ENCODE results near the gene TMEM221.

Gene TMEM221

GRCh38 chr19:17394891-17395415 is 53.5 kb downstream of the TMEM221 start (continued):
- TF ChIP-seq ZNF621 (tag by site-specific recombination; IDR thresholded peaks at IDR 0.05) (no peak), IKZF3 (tag by site-specific recombination; IDR thresholded peaks at IDR 0.05) (peak; percentile 30; the same call in 1 of the 2 replicates), ZNF175 (tag by site-specific recombination; IDR thresholded peaks at IDR 0.05) (no peak), ZNF23 (tag by site-specific recombination; IDR thresholded peaks at IDR 0.05; ENCODE audit: borderline replicate concordance) (no peak), RBAK (tag by site-specific recombination; IDR thresholded peaks at IDR 0.05) (no peak), ZNF571 (tag by site-specific recombination; IDR thresholded peaks at IDR 0.05) (no peak), ZNF791 (tag by site-specific recombination; IDR thresholded peaks at IDR 0.05) (no peak), OSR2 (tag by site-specific recombination; IDR thresholded peaks at IDR 0.05) (0 out of 2 replicates have a peak, but pooled peaks have one; percentile 10), ZNF16 (tag by site-specific recombination; IDR thresholded peaks at IDR 0.05; ENCODE audit: low read depth) (no peak), EGR2 (tag by site-specific recombination; IDR thresholded peaks at IDR 0.05; ENCODE audit: low read depth) (peak; percentile 95), ZNF214 (tag by site-specific recombination; IDR thresholded peaks at IDR 0.05; ENCODE audit: borderline replicate concordance) (no peak), ZNF37A (tag by site-specific recombination; IDR thresholded peaks at IDR 0.05) (no peak), ZNF639 (tag by site-specific recombination; IDR thresholded peaks at IDR 0.05) (peak; percentile 79), ZNF148 (tag by site-specific recombination; IDR thresholded peaks at IDR 0.05; ENCODE audit: borderline replicate concordance) (no peak), GLIS1 (tag by site-specific recombination; IDR thresholded peaks at IDR 0.05) (peak; percentile 13; the same call in 1 of the 2 replicates), ZNF223 (tag by site-specific recombination; IDR thresholded peaks at IDR 0.05) (no peak), ZNF768 (tag by site-specific recombination; IDR thresholded peaks at IDR 0.05) (no peak), BCL6B (tag by site-specific recombination; IDR thresholded peaks at IDR 0.05) (no peak), SALL2 (tag by site-specific recombination; IDR thresholded peaks at IDR 0.05; ENCODE audit: borderline replicate concordance) (no peak), ZNF610 (tag by site-specific recombination; IDR thresholded peaks at IDR 0.05; ENCODE audit: borderline replicate concordance) (peak; percentile 22; the same call in 1 of the 2 replicates), SETDB1 (IDR thresholded peaks at IDR 0.05; ENCODE audit: insufficient read length, low read length) (no peak), KLF8 (tag by site-specific recombination; IDR thresholded peaks at IDR 0.05) (peak; percentile 78), ZNF513 (tag by site-specific recombination; IDR thresholded peaks at IDR 0.05) (peak; percentile 87)
- TF ChIP-seq, protein P1, sequence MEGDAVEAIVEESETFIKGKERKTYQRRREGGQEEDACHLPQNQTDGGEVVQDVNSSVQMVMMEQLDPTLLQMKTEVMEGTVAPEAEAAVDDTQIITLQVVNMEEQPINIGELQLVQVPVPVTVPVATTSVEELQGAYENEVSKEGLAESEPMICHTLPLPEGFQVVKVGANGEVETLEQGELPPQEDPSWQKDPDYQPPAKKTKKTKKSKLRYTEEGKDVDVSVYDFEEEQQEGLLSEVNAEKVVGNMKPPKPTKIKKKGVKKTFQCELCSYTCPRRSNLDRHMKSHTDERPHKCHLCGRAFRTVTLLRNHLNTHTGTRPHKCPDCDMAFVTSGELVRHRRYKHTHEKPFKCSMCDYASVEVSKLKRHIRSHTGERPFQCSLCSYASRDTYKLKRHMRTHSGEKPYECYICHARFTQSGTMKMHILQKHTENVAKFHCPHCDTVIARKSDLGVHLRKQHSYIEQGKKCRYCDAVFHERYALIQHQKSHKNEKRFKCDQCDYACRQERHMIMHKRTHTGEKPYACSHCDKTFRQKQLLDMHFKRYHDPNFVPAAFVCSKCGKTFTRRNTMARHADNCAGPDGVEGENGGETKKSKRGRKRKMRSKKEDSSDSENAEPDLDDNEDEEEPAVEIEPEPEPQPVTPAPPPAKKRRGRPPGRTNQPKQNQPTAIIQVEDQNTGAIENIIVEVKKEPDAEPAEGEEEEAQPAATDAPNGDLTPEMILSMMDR (tag by site-specific recombination; IDR thresholded peaks at IDR 0.05), result peak; percentile 91
- TF ChIP-seq, protein P2, sequence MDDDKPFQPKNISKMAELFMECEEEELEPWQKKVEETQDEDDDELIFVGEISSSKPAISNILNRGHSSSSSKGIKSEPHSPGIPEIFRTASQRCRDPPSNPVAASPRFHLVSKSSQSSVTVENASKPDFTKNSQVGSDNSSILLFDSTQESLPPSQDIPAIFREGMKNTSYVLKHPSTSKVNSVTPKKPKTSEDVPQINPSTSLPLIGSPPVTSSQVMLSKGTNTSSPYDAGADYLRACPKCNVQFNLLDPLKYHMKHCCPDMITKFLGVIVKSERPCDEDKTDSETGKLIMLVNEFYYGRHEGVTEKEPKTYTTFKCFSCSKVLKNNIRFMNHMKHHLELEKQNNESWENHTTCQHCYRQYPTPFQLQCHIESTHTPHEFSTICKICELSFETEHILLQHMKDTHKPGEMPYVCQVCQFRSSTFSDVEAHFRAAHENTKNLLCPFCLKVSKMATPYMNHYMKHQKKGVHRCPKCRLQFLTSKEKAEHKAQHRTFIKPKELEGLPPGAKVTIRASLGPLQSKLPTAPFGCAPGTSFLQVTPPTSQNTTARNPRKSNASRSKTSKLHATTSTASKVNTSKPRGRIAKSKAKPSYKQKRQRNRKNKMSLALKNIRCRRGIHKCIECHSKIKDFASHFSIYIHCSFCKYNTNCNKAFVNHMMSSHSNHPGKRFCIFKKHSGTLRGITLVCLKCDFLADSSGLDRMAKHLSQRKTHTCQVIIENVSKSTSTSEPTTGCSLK (tag by site-specific recombination; IDR thresholded peaks at IDR 0.05), result no peak
- TF ChIP-seq, protein P3, sequence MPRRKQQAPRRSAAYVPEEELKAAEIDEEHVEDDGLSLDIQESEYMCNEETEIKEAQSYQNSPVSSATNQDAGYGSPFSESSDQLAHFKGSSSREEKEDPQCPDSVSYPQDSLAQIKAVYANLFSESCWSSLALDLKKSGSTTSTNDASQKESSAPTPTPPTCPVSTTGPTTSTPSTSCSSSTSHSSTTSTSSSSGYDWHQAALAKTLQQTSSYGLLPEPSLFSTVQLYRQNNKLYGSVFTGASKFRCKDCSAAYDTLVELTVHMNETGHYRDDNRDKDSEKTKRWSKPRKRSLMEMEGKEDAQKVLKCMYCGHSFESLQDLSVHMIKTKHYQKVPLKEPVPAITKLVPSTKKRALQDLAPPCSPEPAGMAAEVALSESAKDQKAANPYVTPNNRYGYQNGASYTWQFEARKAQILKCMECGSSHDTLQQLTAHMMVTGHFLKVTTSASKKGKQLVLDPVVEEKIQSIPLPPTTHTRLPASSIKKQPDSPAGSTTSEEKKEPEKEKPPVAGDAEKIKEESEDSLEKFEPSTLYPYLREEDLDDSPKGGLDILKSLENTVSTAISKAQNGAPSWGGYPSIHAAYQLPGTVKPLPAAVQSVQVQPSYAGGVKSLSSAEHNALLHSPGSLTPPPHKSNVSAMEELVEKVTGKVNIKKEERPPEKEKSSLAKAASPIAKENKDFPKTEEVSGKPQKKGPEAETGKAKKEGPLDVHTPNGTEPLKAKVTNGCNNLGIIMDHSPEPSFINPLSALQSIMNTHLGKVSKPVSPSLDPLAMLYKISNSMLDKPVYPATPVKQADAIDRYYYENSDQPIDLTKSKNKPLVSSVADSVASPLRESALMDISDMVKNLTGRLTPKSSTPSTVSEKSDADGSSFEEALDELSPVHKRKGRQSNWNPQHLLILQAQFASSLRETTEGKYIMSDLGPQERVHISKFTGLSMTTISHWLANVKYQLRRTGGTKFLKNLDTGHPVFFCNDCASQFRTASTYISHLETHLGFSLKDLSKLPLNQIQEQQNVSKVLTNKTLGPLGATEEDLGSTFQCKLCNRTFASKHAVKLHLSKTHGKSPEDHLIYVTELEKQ (tag by site-specific recombination; IDR thresholded peaks at IDR 0.05; ENCODE audit: borderline replicate concordance), result no peak; the same call in 1 of the 2 replicates

Data from HEK293 (cell line).